ENCODE measurements around the gene SF3B6.

SF3B6 gene

DNA sequence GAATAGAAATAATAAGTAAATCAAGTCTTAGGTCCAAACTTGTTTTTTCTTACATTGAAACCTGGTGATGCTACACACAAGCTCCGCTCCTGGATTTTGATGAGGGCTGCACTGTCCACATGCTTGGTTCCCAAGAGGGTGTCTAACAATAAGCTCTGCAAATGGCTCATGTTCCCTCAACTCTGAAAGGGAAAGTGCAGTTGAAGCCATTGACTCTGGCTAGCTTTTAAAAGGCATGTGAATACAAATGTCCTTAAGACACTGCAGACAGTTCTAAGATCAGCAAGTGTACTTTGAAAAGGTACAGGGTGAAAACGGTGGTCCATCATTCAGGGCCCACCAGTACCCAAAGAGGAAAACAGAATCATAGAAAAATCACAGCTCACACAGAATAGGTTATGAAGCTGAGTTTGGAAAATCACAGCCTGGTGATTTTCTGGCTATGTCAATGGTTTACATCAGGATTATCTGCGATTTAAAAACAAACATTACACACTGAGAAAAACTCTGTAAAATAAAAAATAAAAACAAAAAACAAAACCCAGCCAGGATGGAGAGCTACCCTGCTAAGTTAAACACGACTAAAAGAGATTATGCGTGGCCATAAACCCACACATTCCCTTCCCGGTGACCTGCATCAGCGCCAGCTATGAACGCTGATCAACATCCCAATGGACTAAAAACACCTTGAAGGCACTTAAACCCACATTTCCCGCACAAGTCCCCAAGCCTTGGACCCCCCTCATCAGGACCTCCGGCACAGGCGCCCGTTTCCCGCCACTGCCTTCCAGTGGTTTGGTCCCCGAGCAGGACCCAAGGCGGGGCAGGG lies 46.5 kb upstream of the SF3B6 start:
- H4K20me1 ChIP-seq (ENCODE audit: low read depth, low read length), result no peaks in the 10 kb centered on the region
- peak overlapping the region; percentile 82 for H2AFZ ChIP-seq (ENCODE audit: low read depth, low read length, severe bottlenecking)
- peak overlapping the region; percentile 56 for H3K27ac ChIP-seq (ENCODE audit: low read depth, low read length)
- peaks cover 16% of the 10 kb centered on the region for H3F3A ChIP-seq (ENCODE audit: insufficient read depth)
- H3K79me2 ChIP-seq (ENCODE audit: insufficient read depth, low read length), result peaks cover 9% of the 10 kb centered on the region
- no peaks in the 10 kb centered on the region for H3K27me3 ChIP-seq (ENCODE audit: low read length)
- no peaks in the 10 kb centered on the region for H3K9me3 ChIP-seq (ENCODE audit: insufficient read depth, low read length)
- H3K9me2 ChIP-seq (replicated peaks; ENCODE audit: insufficient read depth, low read length), result no peaks in the 10 kb centered on the region
- H3K4me2 ChIP-seq (ENCODE audit: low read depth, low read length, poor library complexity, severe bottlenecking), result peak overlapping the region; percentile 82
- H3K4me3 ChIP-seq (ENCODE audit: insufficient read depth, low read length, poor library complexity, severe bottlenecking), result peak overlapping the region; percentile 71
- TF ChIP-seq EZH2phosphoT487 (conservative IDR thresholded peaks at IDR 0.05; ENCODE audit: low read length), result no peak
- TF ChIP-seq, protein P1, sequence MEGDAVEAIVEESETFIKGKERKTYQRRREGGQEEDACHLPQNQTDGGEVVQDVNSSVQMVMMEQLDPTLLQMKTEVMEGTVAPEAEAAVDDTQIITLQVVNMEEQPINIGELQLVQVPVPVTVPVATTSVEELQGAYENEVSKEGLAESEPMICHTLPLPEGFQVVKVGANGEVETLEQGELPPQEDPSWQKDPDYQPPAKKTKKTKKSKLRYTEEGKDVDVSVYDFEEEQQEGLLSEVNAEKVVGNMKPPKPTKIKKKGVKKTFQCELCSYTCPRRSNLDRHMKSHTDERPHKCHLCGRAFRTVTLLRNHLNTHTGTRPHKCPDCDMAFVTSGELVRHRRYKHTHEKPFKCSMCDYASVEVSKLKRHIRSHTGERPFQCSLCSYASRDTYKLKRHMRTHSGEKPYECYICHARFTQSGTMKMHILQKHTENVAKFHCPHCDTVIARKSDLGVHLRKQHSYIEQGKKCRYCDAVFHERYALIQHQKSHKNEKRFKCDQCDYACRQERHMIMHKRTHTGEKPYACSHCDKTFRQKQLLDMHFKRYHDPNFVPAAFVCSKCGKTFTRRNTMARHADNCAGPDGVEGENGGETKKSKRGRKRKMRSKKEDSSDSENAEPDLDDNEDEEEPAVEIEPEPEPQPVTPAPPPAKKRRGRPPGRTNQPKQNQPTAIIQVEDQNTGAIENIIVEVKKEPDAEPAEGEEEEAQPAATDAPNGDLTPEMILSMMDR (IDR thresholded peaks at IDR 0.05; ENCODE audit: insufficient read depth, low read length, poor library complexity, severe bottlenecking), result no peak
- H3K36me3 ChIP-seq (ENCODE audit: low read length), result no peaks in the 10 kb centered on the region
- H3K9ac ChIP-seq (ENCODE audit: low read length), result peak overlapping the region; percentile 81

DNA sequence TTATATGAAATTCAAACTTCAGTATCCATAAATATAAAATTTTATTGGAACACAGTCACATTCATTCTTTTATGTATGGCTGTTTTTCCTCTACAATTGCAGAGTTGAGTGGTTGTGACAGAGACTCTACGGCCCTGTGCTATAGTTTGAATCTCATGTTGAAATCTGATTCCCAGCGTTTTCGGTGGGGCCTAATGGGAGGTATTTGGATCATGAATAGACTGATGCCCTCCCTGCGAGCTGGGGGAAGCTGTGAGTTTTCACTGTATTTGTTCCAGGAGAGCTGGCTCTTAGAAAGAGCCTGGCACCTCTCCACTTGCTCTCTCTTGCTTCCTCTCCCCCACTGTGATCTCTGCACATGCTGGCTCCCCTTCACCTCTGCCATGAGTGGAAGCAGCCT lies 45.3 kb upstream of the SF3B6 start:
- Histone ChIP-seq H3K27ac (ENCODE audit: low read depth, low read length) (no peak overlapping the region), H3K9me2 (replicated peaks; ENCODE audit: insufficient read depth, low read length) (no peaks in the 10 kb centered on the region), H3K4me2 (ENCODE audit: low read depth, low read length, poor library complexity, severe bottlenecking) (no peak overlapping the region), H3K9me3 (ENCODE audit: insufficient read depth, low read length) (no peaks in the 10 kb centered on the region), H3K36me3 (ENCODE audit: low read length) (no peaks in the 10 kb centered on the region), H3K4me3 (ENCODE audit: insufficient read depth, low read length, poor library complexity, severe bottlenecking) (no peak overlapping the region), H3K79me2 (ENCODE audit: insufficient read depth, low read length) (peaks cover 9% of the 10 kb centered on the region), H3F3A (ENCODE audit: insufficient read depth) (peaks cover 16% of the 10 kb centered on the region), H3K27me3 (ENCODE audit: low read length) (no peaks in the 10 kb centered on the region), H4K20me1 (ENCODE audit: low read depth, low read length) (no peaks in the 10 kb centered on the region), H3K9ac (ENCODE audit: low read length) (no peak overlapping the region), H2AFZ (ENCODE audit: low read depth, low read length, severe bottlenecking) (no peak overlapping the region)
- TF ChIP-seq, protein P1 (IDR thresholded peaks at IDR 0.05; ENCODE audit: insufficient read depth, low read length, poor library complexity, severe bottlenecking), result no peak
- no peak for TF ChIP-seq EZH2phosphoT487 (conservative IDR thresholded peaks at IDR 0.05; ENCODE audit: low read length)

DNA sequence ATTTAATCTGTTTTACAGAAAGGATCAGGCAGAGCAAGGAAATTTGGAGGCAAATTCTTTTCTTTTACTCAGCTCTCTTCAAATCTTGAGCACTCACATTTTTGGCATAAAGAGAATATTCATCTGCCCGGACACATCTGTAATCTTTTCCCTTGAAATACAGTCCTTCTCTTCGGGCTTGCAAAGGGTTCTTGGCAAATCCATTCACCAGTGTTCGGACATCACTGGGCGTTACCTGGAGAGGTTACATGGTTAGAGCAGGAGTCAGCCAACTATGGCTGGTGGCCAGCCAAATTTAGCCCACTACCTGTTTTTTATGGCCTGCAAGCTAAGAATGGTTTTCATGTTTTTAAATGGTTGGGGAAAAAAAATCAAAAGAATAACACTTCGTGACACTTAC lies 44.9 kb upstream of the SF3B6 start:
- Histone ChIP-seq H3F3A (ENCODE audit: insufficient read depth) (peaks cover 14% of the 10 kb centered on the region), H3K36me3 (ENCODE audit: low read length) (no peaks in the 10 kb centered on the region)

DNA sequence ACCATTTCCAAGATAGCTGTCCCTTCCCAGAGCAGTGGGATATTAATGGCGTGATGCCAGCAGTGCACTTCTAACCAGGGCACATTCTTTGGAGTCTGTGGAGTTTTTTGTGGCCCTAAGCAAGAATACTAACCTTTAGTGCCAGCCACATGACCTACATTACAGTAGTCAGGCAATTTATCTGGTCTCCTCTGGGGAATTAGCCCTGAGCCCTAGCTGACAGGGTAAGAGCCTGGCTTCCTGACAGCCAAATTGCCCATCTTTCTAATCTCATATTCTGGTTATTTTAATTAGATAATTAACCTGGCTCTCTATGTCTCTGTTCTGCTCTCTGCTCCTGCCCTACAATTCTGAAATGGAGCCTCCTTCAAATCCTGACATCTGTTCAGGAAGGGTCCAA lies 41.8 kb upstream of the SF3B6 start:
- Histone ChIP-seq H3K9me2 (replicated peaks; ENCODE audit: insufficient read depth, low read length) (no peaks in the 10 kb centered on the region), H3F3A (ENCODE audit: insufficient read depth) (peaks cover 11% of the 10 kb centered on the region; the same call in 1 of the 2 replicates), H3K27me3 (ENCODE audit: low read length) (no peaks in the 10 kb centered on the region), H3K4me3 (ENCODE audit: insufficient read depth, low read length, poor library complexity, severe bottlenecking) (no peak overlapping the region), H3K9ac (ENCODE audit: low read length) (no peak overlapping the region), H3K27ac (ENCODE audit: low read depth, low read length) (no peak overlapping the region), H3K4me2 (ENCODE audit: low read depth, low read length, poor library complexity, severe bottlenecking) (no peak overlapping the region), H2AFZ (ENCODE audit: low read depth, low read length, severe bottlenecking) (no peak overlapping the region), H3K9me3 (ENCODE audit: insufficient read depth, low read length) (no peaks in the 10 kb centered on the region), H3K79me2 (ENCODE audit: insufficient read depth, low read length) (no peaks in the 10 kb centered on the region), H3K36me3 (ENCODE audit: low read length) (no peaks in the 10 kb centered on the region), H4K20me1 (ENCODE audit: low read depth, low read length) (no peaks in the 10 kb centered on the region)
- no peak for TF ChIP-seq EZH2phosphoT487 (conservative IDR thresholded peaks at IDR 0.05; ENCODE audit: low read length)
- TF ChIP-seq, protein P1 (IDR thresholded peaks at IDR 0.05; ENCODE audit: insufficient read depth, low read length, poor library complexity, severe bottlenecking), result no peak

More for the DNA sequence above, 44.9 kb upstream of the SF3B6 start:
- no peak overlapping the region for H3K4me2 ChIP-seq (ENCODE audit: low read depth, low read length, poor library complexity, severe bottlenecking)
- H3K79me2 ChIP-seq (ENCODE audit: insufficient read depth, low read length), result peaks cover 9% of the 10 kb centered on the region
- H3K27me3 ChIP-seq (ENCODE audit: low read length), result no peaks in the 10 kb centered on the region
- TF ChIP-seq EZH2phosphoT487 (conservative IDR thresholded peaks at IDR 0.05; ENCODE audit: low read length), result no peak
- no peak overlapping the region for H3K4me3 ChIP-seq (ENCODE audit: insufficient read depth, low read length, poor library complexity, severe bottlenecking)
- H3K9ac ChIP-seq (ENCODE audit: low read length), result no peak overlapping the region
- H2AFZ ChIP-seq (ENCODE audit: low read depth, low read length, severe bottlenecking), result no peak overlapping the region
- no peaks in the 10 kb centered on the region for H3K9me2 ChIP-seq (replicated peaks; ENCODE audit: insufficient read depth, low read length)
- H4K20me1 ChIP-seq (ENCODE audit: low read depth, low read length), result no peaks in the 10 kb centered on the region
- no peaks in the 10 kb centered on the region for H3K9me3 ChIP-seq (ENCODE audit: insufficient read depth, low read length)
- no peak overlapping the region for H3K27ac ChIP-seq (ENCODE audit: low read depth, low read length)

Data from SU-DHL-6 (cell line).